ENCODE data around the gene TSHZ2.

TSHZ2 gene

DNA sequence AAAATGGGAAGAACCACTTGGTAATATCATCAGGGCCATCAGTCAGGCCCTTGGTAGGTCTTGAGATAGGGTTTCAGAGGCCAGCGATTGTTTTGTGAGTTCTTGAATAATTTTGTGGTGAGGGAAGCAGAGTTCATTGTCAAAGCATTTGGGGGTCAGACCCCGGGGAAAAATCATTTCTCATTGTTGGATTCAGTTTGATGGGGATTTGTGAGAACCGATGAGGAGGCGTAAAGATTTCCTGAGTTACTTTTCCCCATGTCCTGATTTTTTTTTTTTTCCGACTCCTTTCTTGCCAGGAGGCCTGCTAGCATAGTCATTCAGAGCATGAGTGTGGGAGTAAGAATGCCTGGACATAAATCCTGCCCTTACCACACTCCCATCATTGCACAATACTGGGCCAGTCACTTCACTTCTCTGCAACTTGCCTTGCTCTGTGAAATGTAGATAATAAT, 60.3 kb downstream of the TSHZ2 start:
- DNase-seq, result peak; percentile 74

DNA sequence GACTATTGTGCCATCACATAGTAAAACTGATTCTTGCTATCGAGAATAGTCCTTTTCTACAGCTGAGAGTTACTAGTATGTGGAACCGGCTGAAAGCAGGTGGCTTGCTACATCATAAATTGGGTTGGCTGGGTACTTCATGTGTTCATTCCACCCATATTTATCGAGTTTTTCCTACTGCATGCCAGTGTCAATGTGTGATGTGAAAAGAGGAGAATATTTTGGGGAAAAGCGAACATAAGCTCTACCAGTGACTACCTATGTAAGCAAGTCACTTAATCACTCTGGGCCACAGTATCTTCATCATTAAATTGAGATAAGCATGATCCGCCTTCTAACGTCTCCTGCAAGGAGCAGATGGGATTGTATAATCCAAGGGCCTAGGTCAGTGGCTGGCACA, 61.0 kb downstream of the TSHZ2 start:
- no peak for DNase-seq

DNA sequence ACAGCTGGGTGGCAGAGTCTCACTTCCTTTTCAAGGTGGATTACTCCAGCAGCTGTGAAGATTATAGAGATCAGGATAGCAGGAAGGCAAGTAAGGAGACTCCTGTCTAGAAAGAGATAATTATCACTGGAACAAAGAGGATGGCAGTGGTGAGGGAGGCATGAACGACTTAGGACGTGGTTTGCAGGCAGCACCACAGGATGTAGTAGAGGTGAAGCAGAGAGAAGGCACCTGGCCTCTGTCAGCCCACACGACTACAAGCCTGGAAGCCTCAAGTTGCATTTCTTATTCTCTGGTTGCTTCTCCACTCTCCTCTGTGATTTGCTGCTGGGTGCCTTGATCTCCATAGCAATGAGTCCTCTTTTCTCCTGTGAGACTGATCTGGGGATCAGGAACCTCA, 62.7 kb downstream of the TSHZ2 start:
- DNase-seq, result no peak

DNA sequence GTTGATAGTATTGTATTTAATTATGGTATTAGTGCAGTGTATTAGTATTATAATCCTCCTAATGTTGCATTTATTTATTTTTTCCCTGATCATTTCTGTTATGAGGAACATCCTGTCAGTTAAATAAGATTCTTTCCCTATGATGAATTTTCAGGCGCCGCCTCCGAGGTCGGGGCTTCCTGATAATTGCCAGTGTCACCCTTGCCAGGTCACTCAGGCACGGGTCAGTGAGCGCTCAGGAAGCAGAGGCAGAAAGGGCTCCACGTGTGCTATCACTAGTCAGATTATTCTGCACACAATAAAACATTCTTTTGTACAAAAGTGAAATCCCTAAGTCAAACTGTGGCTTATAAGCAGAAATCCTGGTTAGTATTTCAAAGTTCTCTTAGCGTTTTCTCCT, 64.8 kb downstream of the TSHZ2 start:
- DNase-seq, result no peak

DNA sequence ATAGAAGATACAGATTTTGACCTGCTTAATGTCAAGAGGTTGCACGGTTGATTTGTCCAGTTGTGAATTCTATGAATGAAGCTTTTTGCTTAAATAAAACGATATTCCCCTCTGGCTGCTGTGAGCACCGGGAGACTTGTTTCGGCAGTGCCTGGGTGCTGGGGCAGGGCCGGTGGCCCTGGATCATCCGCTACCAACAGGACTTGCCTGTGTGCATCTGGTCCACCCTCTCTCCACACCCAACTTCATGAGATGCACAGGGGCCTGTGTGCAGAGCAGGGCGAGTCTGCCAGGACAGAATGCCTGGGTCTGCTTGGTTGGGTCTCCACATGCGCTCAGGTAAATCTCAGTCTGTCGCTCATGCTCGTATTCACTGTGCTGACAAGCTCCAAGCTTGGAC, 65.5 kb downstream of the TSHZ2 start:
- no peak for DNase-seq

DNA sequence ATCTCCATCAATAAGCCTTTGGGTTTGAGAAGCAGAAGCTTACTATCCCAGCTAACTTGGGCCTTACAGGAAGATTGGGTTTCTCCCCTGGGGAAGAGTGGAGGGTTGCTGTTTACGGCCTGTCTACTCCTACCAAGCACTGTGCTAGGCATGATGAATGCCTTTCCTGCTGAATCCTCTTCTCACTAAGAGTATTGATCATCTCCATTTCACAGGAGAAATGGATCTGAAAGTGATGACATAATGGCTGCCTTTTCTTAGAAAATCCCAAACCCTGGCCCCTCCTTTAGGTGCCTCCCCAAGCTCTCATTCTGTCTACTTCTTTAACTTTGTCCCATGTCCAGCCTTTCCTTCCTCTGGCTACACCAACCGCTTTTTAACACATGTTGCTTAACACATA, 66.1 kb downstream of the TSHZ2 start:
- DNase-seq, result no peak

DNA sequence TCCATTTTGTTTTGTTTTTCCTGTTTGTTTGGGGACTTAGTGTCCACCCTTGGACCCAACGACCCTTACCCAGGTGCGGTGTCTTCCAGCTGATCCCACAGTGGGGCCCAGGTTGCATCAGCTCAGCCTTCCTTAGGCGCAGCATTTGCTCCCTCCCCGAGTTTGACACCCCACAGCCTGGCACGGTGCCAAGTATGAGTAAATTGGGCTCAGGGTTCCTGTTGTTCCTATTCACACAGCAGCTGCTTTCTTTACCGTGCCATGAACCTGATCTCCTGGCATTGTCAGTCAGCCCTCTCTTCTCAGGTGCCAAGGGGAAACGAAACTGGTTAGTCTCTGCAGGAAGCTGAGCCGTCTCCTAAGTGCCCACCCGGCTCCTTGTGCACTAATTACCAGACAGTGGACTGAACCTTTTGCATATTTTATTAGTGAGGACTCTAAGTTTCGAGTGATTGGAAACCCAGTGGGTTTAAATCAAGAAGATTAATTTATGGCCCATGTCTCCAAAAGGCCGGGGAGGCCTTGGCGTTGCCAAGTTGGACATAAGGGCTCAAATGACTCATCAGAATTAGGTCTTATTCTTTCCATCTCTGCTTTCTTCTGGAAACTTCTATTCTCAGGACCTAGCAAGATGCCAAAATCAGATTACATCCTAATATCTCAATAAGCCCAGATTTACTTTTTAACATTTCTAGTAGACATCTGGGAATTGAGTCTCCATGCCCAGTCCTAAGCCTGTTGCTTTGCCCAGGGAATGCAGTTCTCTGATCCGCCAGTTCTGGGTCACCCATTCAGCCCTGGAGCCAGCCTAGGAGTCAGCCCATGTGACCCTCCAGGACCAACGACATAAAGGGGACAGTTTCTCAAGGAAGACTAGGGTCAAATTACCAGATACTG, 68.8 kb downstream of the TSHZ2 start:
- peak; percentile 67 for DNase-seq

DNA sequence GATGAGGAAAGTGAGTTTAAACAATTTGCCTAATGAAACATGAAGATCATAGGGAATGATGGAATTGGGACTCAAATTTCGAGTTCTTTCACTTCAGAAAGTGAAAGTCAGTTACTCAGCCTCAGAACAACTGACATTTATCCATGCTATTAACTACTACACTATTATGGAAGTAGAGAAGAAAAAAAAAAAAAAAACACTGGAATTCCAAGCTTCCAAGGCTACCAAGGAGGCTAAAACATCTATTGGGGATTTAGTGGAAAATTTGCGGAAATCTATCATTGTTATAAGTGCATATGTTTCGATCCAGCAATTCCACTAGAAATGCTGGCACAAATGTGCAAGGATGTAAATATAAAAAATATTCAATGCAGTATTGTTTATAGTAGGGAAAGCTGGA, 70.4 kb downstream of the TSHZ2 start:
- DNase-seq, result no peak

DNA sequence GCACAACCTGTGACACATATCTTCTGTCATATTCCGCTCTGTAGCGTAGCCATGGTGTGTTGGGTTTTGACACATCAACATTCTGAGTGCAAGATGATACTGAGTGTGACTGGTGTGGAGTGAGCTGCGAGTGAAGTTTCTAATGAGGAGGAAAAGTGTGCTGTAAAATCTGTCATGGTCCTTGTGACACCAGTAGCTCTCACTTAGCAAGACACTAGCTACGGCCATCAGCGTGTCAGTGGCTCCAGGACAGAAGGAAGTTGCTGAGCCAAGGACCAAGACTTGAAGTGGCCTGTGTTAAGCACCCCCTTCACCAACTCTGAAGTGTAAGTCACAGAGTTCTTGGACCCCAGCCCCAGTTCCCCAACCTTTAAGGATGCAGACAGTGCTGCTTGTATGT, 72.1 kb downstream of the TSHZ2 start:
- DNase-seq, result no peak

DNA sequence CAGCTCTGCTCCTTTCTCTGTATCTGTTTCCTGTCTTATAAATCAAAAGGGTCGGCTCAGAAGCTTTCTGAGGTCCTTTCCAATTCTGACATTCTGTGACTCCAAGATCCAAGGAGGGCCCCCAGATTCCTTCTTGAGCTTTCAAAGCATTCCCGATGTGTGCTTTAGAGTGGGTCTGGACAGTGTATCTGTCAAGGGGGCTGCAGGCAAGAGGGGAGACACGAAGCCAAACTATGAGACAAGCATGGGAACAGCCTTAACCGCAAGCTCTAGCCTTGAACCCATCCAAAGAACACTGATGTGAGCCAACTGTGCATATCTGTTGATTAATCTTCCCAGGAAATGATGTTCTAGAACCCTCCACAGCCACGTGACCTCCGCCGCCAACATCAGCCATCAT, 73.8 kb downstream of the TSHZ2 start:
- DNase-seq, result no peak

DNA sequence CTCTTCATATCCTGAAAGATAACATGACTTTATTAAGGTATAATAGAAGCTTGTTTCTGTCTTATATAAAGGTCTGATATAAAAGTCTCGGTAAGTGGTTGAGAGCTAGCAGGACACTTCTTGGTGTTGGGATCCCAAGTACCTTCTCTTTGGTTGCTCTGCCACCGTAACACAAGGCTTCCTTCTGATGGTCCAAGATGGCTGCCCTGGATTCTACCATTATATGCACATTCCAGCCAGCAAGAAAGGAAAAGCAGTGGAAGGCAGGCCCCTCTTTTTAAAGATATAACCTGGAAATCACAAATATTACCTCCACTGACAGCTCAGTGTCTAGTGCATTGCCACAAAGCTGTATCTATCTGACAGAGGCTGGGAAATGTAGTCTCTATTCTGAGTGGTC, 75.0 kb downstream of the TSHZ2 start:
- DNase-seq, result no peak

DNA sequence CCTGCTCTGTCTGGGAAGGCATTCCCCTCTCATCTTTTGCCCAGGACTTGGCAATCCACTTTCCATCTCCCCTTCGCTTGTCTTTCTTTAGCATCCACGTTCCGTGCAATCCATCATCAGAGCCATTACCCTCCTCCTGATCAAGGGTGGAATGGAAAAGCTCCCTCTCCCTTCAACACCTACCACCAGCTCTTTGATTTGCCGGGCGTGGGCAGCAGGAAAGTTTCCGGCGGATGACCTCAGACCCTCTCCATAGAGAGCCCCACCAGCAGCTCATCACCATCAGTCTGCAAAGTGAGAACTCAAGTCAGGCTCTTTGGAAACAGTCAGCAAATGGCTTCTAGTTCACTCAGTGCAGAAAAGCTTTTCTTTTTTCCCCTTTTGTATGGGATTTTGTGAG, 76.2 kb downstream of the TSHZ2 start:
- DNase-seq, result no peak

DNA sequence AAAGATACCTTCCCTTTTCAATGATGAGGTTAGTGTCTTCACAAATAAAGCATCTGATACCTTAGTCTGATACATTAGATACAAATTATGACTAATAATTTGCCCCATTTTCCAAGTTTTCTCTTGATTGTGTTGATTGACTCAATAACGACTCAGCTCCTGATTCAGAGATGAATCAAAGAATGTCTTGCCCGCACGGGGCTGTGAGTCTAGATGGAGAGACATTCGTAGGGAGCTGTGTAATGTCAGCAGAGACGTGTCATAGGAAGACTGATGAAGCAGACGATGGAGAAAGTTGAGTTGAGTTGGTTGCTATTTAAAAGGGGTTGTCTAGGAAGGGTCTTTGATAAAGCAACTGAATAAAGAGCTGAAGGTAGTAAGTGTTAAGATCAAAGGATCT, 78.2 kb downstream of the TSHZ2 start:
- no peak for DNase-seq

DNA sequence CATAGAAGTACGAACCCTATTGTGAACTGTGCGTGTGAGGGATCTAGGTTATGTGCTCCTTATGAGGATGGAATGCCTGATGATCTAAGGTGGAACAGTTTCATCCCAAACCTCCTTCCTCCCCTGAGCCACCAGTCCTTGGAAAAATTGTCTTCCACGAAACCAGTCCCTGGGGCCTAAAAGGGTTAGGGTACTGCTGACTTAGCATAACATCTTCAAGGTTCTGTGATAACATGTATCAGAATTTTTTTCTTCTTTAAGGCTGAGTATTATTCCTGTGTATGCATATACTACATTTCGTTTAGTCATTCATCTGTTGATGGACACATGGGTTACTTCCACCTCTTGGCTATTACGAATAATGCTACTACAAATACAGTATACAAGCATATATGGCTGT, 80.2 kb downstream of the TSHZ2 start:
- DNase-seq, result no peak

DNA sequence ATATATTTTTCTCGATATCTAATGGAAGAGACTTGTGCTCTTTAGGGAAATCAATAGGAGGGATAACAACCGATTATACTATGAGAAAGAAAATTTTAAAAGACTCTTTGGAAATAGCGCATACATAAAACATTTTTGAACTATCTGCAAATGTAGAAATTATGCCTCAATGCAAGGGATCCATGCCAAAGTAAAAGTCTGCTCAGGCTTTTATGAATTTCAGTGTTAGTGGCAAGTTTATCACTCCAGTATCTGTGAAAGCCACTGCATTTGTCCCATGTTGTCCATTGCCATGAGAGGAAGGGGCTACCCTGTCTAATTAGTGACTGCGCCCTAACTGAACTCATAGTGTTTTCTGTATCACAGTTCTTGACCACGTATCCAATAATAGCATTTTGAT, 81.4 kb downstream of the TSHZ2 start:
- no peak for DNase-seq

DNA sequence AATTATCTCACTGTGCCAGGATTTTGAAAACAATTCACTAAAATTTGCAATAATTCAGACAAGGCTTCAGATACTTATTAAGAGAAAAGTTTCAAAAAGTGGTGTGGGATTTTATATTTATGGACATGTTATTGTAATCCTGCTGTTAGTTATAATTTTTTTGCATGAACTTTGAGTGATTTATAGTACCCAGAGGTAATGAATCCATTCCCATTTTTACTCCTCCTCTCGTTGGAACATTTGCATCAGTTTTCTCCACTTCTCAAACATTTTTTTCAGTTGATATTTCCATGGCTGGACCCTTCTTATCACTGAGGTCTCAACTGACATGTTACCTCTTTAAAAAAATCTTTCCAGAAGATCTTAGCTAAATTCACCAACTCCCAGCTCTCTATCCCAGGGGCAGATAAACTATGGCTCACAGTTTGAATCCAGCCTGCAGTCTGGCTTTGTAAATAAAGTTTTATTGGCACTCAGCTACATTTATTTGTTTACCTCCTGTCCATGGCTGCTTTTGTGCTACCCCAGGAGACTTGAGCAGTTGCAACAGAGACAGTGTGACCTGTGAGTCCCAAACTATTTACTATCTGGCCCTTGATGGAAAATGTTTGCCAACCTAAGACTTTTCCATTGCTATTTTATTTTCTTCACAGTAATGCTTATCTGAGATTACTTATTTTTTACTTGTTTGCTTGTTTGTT, 83.4 kb downstream of the TSHZ2 start:
- no peak for DNase-seq

DNA sequence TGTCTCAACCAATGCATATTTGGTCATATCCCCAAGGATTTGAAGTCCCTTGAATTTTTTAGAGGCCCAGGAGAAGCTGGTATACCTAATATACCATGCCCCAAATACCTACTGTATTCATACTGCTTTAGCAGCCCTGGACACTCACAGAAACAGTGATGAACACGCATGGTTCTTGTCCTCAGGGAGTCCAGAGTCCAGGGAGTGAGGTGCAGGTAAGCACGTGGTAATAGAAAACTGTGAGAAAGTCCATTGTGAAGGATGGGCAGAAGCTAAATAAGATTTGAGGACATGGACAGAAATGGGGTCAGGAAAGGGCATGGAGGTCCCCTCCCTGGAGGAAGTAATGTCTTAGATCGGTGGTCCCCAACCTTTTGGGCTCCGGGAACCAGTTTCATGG, 85.4 kb downstream of the TSHZ2 start:
- DNase-seq, result no peak

DNA sequence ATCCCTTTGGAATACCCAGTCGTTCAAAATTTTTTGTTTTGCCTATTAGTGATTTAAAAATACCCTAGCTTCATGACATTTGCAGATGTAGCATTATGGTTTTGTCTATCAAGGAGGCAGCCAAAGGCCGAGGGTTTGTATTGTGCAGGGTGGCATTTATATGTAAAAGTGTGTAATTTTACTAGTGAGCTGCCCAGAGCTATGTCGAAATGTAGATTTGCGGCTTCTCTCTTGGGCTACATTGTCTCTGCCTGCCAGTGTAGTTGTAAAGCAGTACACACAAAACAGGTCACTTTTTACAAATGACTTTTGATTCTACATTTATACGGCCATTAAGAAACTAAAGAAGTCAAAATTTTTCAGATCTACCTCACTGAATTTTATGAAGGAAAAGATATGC, 87.7 kb downstream of the TSHZ2 start:
- DNase-seq, result peak; percentile 35

DNA sequence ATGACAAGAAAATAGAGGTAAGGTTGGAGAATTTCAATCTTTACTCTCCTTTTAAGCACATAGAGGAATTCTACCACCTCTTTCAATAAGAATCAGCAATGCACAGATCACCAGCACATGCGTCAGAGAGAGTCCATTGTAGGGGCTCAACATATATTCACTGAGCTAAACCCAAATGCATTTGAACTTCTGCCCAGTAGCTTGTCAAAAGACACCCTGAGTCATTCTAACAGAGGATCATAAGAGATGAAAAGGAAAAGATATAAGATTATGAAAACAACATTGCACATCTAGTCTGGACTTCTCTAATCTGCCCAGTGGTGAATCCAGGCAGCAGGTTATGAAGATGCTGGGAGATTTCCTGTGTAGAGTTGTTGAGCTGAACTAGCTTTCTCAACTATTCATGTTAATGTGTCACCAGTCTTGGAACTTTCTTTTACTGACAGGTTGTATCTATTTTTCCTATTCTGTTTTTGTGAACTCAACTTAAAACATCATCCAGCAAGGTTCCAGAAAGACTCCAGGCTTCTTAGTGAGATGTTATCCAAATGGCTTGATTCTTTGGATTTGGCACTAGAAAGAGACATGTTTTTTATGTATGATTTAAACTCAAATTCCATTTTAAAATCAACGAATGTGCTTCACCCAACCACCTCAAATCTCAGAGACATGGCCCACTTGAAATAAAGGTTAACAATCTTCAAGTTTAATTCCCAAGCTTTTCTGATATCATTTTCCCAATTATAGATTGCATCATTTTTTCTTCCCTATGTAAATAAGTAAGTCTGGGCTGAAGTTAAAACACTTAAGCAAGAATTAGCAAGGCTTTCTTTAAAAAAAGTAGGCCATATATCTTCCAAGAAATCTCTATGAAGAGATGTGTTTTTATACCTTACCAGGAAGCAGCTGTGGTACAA, 89.3 kb downstream of the TSHZ2 start:
- DNase-seq, result no peak

DNA sequence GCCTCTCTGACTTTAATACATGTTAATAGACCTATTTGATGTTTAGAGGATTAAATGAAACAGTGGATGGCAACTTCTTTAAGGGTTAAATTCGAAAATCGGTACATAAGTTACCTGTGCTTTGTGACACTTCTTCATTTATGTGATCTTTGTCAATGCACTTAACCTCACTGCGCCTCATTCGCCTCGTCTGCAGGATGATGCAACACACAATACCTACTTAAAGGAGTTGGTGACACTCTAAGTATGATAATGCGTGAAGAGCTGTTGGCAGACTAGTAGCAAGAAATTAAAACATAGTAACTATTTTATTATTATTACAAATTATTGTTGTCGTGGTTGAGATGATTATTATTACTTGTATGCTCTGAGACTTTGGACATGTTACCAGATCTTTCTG, 92.8 kb downstream of the TSHZ2 start:
- no peak for DNase-seq

DNA sequence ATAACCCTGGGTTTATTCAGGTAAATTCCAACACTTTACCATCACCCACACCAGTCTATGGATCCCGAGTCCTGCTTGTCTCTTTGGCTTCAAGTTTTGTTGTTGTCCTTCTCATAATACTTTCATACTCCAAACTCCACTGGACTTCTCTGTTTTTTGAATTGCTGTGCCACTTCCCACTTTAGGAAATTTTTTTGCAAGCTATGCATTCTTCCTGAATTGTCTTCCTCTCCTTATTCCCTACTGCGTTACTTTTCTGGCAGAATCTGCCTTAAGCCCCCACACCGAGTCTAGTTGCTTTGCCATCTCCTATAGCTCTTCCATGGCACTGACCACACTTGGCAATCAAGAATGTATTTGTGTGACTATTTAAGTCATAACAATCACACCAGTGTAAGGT, 96.1 kb downstream of the TSHZ2 start:
- DNase-seq, result no peak

DNA sequence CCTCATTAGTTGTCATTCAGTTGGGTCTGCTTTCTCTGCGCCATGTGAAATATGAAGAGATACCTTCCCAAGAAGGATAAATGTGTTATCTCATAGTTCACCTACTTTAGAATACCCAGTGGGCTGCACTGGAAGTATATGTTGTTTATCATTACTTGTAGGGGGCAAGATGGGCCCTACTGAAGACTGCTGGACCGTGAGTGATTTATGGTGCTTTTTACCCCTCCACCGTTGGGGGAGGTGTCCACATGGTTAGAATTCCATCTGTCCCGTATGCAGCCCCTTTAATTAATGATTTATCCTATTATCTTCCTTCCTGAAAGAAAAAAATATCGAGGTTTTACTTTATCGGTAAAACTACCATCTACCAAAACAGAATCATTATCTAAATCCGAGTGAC, 97.0 kb downstream of the TSHZ2 start:
- DNase-seq, result no peak

DNA sequence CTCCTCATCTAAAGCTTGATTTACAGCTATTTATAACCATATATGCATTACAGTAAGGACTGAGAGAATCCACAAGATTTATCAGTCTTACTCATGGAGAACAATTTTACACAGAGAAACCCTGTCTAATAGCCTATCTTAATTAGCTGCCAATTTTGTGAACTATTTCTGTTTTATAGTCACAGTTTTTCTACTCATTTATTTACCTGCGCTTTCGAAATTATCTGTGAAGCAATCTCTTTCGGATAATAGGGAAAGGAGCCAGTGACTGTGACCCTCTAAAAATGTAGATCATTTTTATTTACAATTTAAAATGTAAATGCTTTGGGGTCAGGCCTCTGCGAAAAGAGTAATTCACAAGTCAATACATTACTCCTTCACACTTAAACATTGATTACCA, 98.1 kb downstream of the TSHZ2 start:
- no peak for DNase-seq

Measured in right hindlimb (tissue), 1 donor.